HepG2 (cell line): Measurements from ENCODE around the gene IZUMO4. TPM values are rescaled to one million over a fixed set of nuclear protein-coding genes. Genes with fewer than 3 reads are reported as not detected.

Experiments
- E2F1 ChIP-seq: sonication (generic); formaldehyde crosslinking; IDR thresholded peaks from 2 replicates; pipeline ENCODE4 v1.5.0; 2020; ENCODE audit warnings: missing genetic modification reagents
- NFATC3 ChIP-seq: sonication (generic); formaldehyde crosslinking; IDR thresholded peaks from 2 replicates; pipeline ENCODE4 v1.5.1; 2020; ENCODE audit warnings: mild to moderate bottlenecking, missing genetic modification reagents
- POLR2AphosphoS2 ChIP-seq: IDR thresholded peaks from 2 replicates; pipeline ENCODE4 v1.6.1; 2011; ENCODE audit warnings: low read depth, low read length, improper control_type of control experiment
- RFXANK ChIP-seq: IDR thresholded peaks from 2 replicates; pipeline ENCODE4 v1.6.1; 2016
- TSC22D2 ChIP-seq: sonication (generic); formaldehyde crosslinking; IDR thresholded peaks from 2 replicates; pipeline ENCODE4 v1.5.1; 2020; ENCODE audit warnings: missing genetic modification reagents, mild to moderate bottlenecking, borderline replicate concordance
- YY1 ChIP-seq: IDR thresholded peaks from 2 replicates; pipeline ENCODE4 v1.6.1; 2011; ENCODE audit warnings: low read length, low read depth, moderate library complexity, mild to moderate bottlenecking; ENCODE audit not compliant: insufficient read depth, insufficient replicate concordance
- ZBTB46 ChIP-seq: sonication (generic); formaldehyde crosslinking; IDR thresholded peaks from 2 replicates; pipeline ENCODE4 v1.4.0; 2020; ENCODE audit warnings: mild to moderate bottlenecking, missing genetic modification reagents, borderline replicate concordance
- ZNF407 ChIP-seq: sonication (generic); formaldehyde crosslinking; IDR thresholded peaks from one replicate; pipeline ENCODE4 v1.5.1; 2020; ENCODE audit warnings: mild to moderate bottlenecking, missing genetic modification reagents; ENCODE audit errors: not compliant biosample characterization
- ZNF496 ChIP-seq: sonication (generic); formaldehyde crosslinking; IDR thresholded peaks from 2 replicates; pipeline ENCODE4 v1.8.1; 2023; ENCODE audit warnings: mild to moderate bottlenecking, moderate library complexity, missing genetic modification reagents; ENCODE audit not compliant: insufficient replicate concordance
- ZNF543 ChIP-seq: sonication (generic); formaldehyde crosslinking; IDR thresholded peaks from 2 replicates; pipeline ENCODE4 v1.4.0; 2020; ENCODE audit warnings: mild to moderate bottlenecking, missing genetic modification reagents
- ZNF564 ChIP-seq: sonication (generic); formaldehyde crosslinking; IDR thresholded peaks from 2 replicates; pipeline ENCODE4 v1.8.1; 2023; ENCODE audit warnings: mild to moderate bottlenecking, missing genetic modification reagents
- ZNF607 ChIP-seq: sonication (generic); formaldehyde crosslinking; IDR thresholded peaks from 2 replicates; pipeline ENCODE4 v1.5.1; 2020; ENCODE audit warnings: missing genetic modification reagents, mild to moderate bottlenecking, borderline replicate concordance
- ZNF609 ChIP-seq: sonication (generic); formaldehyde crosslinking; IDR thresholded peaks from 2 replicates; pipeline ENCODE4 v1.4.0; 2020; ENCODE audit warnings: mild to moderate bottlenecking, missing genetic modification reagents, borderline replicate concordance
- polyA plus RNA-seq, 8 experiments: library from polyadenylated mRNA; depleted of rRNA in 3 of 8; stranded (reverse) in 7 of 8; unstranded in 1 of 8; fragments of >200 nt; fragmentation: Illumina TruSeq in 4 of 8; extraction: Trizol in 4 of 8; gene quantifications; 2 replicates each; pipeline versions ENCODE4 v1.2.1 to v1.2.3, GENCODE V29; 2011 to 2016; ENCODE audit warnings: low read depth in 4 of 8, missing spikeins in 1 of 8, mixed read lengths in 1 of 8; ENCODE audit not compliant: insufficient read depth in 1 of 8
- total RNA-seq, 5 experiments: library from RNA; depleted of rRNA; stranded (reverse); fragments of >200 nt; fragmentation: Illumina TruSeq; extraction: Trizol; gene quantifications; 2 replicates each; pipeline ENCODE4 v1.2.3, GENCODE V29; 2016; ENCODE audit warnings: low read depth in 1 of 5

Gene IZUMO4
- total and polyA plus RNA-seq, 2 of the 13 experiments (the other 11 are each of a cell fraction or from before 2014, with no cell fraction given) = 0.77 to 3.9 TPM

GRCh38 chr19:2049741-2050348, 46.9 kb upstream of the IZUMO4 start (continued):
- TF ChIP-seq ZBTB46 (CRISPR knock-in tag) (no peak), TSC22D2 (no peak), E2F1 (no peak), YY1 (no peak), ZNF607 (no peak), POLR2AphosphoS2 (no peak), ZNF407 (CRISPR knock-in tag) (no peak), ZNF496 (CRISPR knock-in tag) (no peak), ZNF543 (CRISPR knock-in tag) (no peak), RFXANK (CRISPR knock-in tag) (no peak), NFATC3 (CRISPR knock-in tag) (no peak), ZNF564 (CRISPR knock-in tag) (no peak), ZNF609 (CRISPR knock-in tag) (no peak)
